Measurements from ENCODE around the gene PADI4.
A peak's percentile ranks its signal among the peaks of the same experiment; 100 is the strongest.
"Not testable (repeated sequence)": the region's sequence is repeated elsewhere in the genome, so short reads cannot be mapped to it uniquely, and the experiment has no call there.

PADI4 gene

GRCh38 chr1:17377325-17377953 is 69.4 kb downstream of the PADI4 start:
- DNase-seq: no peak

GRCh38 chr1:17381161-17381560 is 73.2 kb downstream of the PADI4 start:
- DNase-seq: no peak

GRCh38 chr1:17392199-17392740 is 84.3 kb downstream of the PADI4 start:
- DNase-seq: no peak

- no peak for DNase-seq
These were observed 85.2 kb downstream of the PADI4 start for GRCh38 chr1:17393230-17393629.

GRCh38 chr1:17397910-17398695 is 90.1 kb downstream of the PADI4 start:
- peak in 1 of 51 donors; percentile 4 for DNase-seq

- no peak for DNase-seq
These were observed 92.8 kb downstream of the PADI4 start for GRCh38 chr1:17400725-17401341.

- no peak for DNase-seq
These were observed 93.8 kb downstream of the PADI4 start for GRCh38 chr1:17401841-17402240.

GRCh38 chr1:17403081-17403480 is 95.1 kb downstream of the PADI4 start:
- no peak for DNase-seq

GRCh38 chr1:17404034-17404684 is 96.2 kb downstream of the PADI4 start:
- DNase-seq: no peak

GRCh38 chr1:17404820-17405219 is 96.8 kb downstream of the PADI4 start:
- no peak for DNase-seq

- DNase-seq: peak in 45 of 51 donors; percentile 0 to 70 (median 28)
These were observed 98.1 kb downstream of the PADI4 start for GRCh38 chr1:17405898-17406759.

GRCh38 chr1:17406760-17407475 is 98.9 kb downstream of the PADI4 start:
- not testable (repeated sequence) for DNase-seq

GRCh38 chr1:17407786-17408514 is 100.0 kb downstream of the PADI4 start:
- DNase-seq: not testable (repeated sequence)

GRCh38 chr1:17409391-17409811 is 101.4 kb downstream of the PADI4 start:
- DNase-seq: no peak

- DNase-seq: no peak
These were observed 104.3 kb downstream of the PADI4 start for GRCh38 chr1:17412093-17412870.
